Activated CD4-positive, CD25-positive, alpha-beta regulatory T cell (primary cell): Measurements from ENCODE around the gene SRSF4.
"Not testable (repeated sequence)": the region's sequence is repeated elsewhere in the genome, so short reads cannot be mapped to it uniquely, and the experiment has no call there.

ENCODE experiments used
- DNase-seq, 4 experiments: peaks; one replicate each; lab custom pipeline; 2025; lab: John Stamatoyannopoulos, UW

Gene SRSF4

DNA sequence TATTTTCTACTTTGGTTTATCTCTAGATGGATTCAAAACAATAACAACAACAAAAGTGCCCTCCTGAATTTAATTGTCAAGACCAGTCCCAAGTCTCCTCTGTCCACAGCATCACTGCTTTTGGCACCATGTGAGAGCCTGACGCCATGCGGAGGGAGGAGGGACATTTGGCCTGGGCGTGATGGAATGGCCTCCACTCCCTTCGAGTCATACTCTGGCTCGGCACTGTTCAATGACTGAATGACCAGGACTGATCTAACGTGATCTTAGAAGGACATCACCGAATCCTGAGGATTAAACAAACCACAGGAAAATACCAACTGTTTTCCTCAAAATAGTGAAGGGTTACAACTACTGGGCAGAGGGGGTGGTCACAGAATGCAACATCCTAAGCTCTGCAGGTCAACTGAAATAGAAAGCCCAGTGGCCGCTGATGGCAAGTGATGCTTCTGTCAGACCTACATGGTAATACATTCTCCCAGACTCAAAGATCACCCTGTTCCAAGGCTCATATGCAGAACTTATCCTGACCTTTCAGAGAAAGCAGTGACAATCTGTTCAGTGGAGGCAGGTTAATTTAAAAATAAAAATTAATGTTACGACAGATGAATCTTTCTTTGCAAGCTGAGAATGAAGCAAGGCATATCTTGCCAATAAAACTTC, 19.1 kb downstream of the SRSF4 start:
- no peak for DNase-seq

DNA sequence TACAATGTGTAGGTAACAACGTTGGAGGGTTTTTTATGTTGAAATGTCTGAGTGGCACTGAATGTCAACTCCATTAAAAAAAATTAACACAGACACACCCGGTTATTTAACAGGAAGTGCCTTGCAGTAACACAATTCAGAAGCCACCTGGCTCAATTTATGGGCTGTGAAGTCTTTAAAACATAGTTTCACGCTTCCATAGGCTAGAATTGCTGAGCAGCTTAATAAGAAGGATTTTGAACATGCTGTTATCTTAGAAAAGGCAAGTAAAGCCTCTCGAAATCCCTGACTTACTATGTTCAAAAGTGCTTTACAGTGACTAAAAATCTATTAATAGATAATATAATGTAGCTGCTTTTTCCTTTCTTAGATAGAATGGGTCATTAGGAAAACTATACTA, 19.7 kb downstream of the SRSF4 start:
- no peak for DNase-seq

- no peak for DNase-seq
Observed at GRCh38 chr1:29159773-29160172, 21.9 kb downstream of the SRSF4 start.

DNA sequence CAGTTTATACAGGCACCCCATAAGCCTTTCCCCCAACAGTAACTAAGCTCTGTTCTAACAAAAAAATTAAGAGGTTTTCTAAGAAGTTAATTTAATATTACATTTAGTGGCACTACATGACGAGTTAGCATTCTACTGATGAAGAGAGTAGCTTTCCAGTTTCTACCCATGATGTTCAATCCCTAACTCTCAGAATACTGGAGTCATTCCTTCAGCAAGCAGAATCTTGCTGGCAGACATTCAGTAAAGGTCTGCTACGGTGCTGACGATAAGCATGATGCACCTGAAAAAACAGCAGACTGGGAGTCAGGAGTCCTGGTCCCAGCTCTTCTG, 24.5 kb downstream of the SRSF4 start:
- DNase-seq, result no peak

DNA sequence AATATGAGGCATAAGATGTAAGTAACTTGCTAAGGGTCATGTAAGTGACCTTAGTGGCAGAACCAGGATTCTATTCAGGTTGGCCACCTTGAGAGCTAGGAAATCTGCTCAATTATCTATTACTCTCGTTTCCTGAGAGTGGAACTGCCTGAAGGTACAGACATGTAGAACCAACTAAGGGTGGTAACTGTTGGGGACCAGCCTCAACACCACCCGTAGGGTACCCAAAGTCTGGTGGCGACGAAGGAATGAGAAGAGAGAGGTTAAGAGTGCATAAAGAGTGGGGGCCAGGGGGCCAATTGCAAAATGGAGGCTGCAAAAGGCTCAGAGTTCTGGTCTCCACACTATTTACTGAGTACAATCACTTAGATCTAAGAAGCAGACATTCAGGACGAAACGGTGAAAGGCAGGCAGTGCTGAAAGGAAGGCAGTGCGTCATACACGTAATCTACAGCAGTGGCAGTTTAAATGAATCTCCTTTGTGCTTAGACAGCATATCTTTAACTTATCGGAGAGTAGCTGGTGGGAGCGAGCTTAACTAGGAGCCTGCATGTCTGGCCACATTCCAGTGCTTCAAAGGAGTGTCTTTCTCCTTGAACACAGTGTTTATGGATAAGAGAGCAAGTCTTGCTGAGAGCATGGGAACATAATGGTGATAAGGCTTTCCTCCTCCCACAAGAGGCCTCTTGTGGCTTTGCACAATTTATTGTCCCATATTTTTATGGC, 25.0 kb downstream of the SRSF4 start:
- DNase-seq, result no peak

- DNase-seq, result no peak
Observed at GRCh38 chr1:29152046-29152805, 29.5 kb downstream of the SRSF4 start.

DNA sequence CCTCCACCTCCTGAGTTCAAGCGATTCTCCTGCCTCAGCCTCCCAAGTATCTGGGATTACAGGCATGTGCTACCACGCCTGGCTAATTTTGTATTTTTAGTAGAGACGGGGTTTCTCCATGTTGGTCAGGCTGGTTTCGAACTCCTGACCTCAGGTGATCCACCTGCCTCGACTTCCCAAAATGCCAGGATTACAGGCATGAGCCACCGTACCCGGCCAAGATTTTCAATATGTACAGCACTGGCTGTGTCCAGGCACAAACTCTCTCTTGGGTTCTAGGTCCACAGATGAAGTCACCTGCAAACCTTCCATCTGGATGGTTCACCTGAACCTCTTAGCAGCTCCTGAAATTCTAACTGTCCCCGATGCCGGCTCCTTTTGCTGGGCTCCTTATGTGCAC, 31.4 kb downstream of the SRSF4 start:
- DNase-seq, result not testable (repeated sequence)

DNA sequence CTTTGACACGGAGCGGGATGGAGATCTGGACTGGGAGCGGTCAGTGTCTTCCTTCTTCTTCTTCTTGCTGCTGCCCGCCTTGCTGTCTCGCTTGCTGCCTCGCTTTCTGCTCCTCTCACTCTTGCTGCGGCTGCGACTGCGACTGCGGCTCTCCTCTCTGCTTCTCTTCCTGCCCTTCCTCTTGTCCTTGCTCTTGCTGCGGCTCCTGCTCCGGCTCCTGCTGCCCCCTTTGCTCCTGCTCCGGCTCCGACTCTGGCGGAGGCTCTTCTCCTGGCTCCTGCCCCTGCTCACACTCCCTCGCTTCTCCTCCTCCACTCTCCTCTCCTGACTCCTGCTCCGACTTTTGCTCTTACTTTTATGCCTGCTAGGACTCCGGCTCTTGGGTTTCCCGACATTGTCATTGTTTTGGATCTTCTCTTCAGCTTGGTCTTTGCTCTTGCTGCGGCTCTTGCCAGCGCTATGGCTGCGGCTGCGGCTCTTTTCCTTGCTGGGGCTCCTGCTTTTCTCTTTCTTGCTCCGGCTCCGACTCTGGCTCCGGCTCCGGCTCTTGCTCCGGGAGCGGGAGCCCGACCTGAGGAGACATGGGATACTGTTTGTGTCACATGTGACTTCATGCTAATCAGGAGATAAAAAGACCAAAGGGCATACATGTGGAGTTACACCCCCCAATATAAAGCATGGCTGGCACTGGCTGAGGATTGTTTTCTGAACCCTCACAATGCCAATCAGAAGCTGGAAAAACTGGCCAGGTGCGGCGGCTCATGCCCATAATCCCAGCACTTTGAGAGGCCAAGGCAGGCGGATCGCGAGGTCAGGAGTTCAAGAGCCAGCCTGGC, 32.8 kb downstream of the SRSF4 start:
- DNase-seq, result no peak

DNA sequence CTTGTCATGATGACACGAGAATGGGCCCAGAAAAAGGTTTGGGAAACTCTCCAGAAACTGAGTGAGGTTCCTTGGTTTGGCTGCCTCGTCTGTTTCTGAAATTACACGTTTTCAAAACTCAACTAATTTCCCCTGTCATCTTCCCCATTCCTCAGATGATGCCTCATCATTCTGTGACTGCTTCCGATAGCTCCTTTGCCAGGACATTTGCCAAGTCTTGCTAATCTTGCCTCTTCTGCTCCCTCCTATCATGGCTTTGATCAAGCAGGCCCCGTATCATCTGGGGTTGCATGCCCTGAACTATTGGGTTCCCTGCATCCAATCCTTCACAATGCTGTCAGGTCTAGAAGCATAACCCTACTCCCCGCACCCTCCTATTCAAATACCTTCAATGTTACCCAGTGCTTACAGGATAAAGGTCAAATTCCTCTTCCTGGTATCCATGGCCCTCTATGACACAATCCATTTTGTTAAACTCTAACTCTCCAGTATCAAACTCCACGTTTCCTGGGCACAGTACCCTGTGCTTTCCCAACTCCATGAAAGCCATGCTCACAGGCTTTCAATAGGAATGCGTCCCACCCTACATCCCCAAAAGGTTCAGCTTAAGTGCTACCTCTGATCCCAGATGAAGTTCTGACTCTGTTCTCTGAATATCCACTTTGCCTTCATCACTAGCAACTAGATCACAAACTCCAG, 35.8 kb downstream of the SRSF4 start:
- DNase-seq, result no peak

- DNase-seq, result no peak
Observed at GRCh38 chr1:29144178-29144577, 37.5 kb downstream of the SRSF4 start.

DNA sequence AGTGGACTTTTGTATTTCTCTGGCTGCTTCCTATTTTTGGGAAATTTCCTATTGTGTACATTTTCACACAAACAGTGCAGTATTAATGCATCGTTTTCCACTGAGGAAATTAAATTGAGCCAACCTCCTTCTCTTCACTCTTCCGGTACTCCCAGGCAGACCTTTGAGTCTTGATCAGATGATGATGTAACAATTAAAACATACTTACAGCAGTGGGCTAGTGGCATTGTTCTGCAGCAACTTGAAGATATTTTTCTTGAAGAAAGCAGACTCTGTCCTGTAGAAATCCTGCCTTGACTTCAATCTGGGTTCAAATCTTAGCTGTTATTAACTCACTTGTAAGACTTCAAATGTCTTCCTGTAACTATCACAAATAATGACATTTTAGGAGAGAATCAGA, 39.0 kb downstream of the SRSF4 start:
- DNase-seq, result no peak

DNA sequence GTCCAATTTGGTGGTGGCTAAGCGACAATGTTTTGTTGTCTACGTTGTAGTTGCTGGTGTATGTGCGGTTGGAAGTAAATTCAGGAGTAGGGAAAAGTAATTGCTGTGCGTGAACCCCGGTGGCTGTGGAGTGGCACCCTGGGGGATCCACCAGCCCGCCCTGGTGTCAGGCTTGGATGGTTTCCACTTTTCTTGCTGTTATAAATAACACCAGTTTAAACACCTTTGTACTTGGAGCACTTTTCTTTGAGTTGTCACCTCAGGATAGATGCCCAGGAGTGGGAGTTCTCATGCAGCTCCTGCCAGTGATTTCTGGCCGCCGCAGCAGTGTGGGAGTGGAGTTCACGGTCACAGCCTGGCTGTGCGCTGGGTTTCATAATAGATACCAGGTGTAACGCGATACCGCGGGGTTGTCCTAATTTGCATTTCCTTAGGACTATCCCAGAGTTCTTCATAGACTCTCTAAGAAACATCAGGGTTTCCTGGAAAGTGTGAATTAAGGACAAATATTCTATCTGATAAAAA, 45.2 kb downstream of the SRSF4 start:
- DNase-seq, result no peak

- DNase-seq, result no peak
Observed at GRCh38 chr1:29134695-29135028, 47.0 kb downstream of the SRSF4 start.

GRCh38 chr1:29133861-29134694, 47.6 kb downstream of the SRSF4 start:
- no peak for DNase-seq

- not testable (repeated sequence) for DNase-seq
Observed at GRCh38 chr1:29131056-29131455, 50.6 kb downstream of the SRSF4 start.

DNA sequence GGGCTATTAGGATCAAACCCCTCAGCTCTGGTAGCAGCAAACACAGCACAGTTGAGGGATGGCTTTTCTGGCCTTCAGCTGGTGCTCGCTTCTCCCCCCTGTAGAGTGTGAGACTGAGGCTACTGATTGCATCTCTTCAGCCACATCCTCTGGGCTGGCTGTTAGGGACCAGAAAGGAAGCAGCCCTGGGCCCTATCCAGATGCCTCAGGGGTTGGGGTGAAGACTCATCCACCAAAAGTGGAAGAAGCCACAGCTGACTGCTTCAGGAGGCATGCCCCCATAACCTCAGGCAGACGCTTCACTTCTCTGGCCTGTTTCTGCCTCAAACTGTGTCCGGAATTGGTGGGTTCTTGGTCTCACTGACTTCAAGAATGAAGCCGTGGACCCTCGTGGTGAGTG, 51.8 kb downstream of the SRSF4 start:
- no peak for DNase-seq

DNA sequence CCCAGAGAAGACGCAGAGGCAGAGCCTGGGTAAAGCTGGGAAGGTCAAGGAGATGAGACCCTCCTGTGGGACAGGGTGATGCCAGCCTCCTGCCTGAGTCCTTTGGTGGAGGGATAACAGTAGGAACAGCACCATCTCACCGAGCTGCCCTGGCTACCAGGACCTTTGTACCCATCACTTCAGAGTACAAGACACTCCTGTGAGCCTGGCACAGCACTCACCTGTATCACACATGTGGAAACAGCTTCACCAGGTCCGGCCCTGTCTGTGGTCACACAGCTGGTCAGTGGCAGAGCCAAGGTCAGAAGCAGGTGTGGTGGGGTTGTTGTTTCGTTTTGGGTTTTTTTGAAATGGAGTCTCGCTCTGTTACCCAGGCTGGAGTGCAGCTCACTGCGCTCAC, 53.0 kb downstream of the SRSF4 start:
- DNase-seq, result no peak

- DNase-seq, result no peak
Observed at GRCh38 chr1:29126198-29126597, 55.5 kb downstream of the SRSF4 start.

- no peak for DNase-seq
Observed at GRCh38 chr1:29125788-29126187, 55.9 kb downstream of the SRSF4 start.

DNA sequence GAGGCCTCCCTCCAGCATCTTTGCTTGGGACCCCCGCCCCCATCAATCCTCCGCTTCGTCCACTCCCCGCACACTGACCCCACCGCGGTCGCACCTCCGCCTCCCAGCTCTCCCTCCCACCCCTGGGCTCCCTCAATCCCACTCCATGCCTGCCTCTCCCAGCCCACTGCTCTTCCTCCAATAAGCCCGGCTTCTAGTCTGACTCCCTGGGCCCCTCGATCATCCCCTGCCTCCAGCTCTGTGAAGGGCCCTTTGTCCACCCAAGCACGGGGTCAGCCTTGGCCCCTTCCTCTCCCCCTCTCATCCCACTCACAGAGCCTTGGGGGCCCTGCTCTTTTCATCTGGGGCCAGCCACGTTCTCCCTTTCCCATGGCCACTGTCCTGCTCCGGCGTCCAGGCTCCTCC, 56.5 kb downstream of the SRSF4 start:
- no peak for DNase-seq
